Smooth muscle cell (in vitro differentiated cells): ENCODE data around the gene JAK3. TPM values are rescaled to one million over a fixed set of nuclear protein-coding genes. Genes with fewer than 3 reads are reported as not detected.

ENCODE experiments used
- DNase-seq: peaks from one replicate; lab custom pipeline; 2025; ENCODE audit not compliant: unreplicated experiment; lab: John Stamatoyannopoulos, UW
- H2AFZ ChIP-seq: fragments of 200-600 bp; sonication (generic); 2 replicates; pipeline ENCODE4 v1.6.0; 2016; ENCODE audit warnings: antibody characterized with exemption, low read depth, mild to moderate bottlenecking
- H3F3A ChIP-seq: fragments of 200-600 bp; sonication (generic); 2 replicates; pipeline ENCODE4 v1.6.0; 2017; ENCODE audit warnings: antibody characterized with exemption, low read depth
- H3K27ac ChIP-seq: fragments of 200-600 bp; sonication (generic); 2 replicates; pipeline ENCODE4 v1.5.1; 2016; ENCODE audit warnings: low read depth, mild to moderate bottlenecking
- H3K27me3 ChIP-seq: fragments of 200-600 bp; sonication (generic); 2 replicates; pipeline ENCODE4 v1.6.1; 2016; ENCODE audit warnings: low read depth, mild to moderate bottlenecking
- H3K36me3 ChIP-seq: fragments of 200-600 bp; sonication (generic); 2 replicates; pipeline ENCODE4 v1.5.1; 2016; ENCODE audit warnings: low read depth
- H3K4me1 ChIP-seq: fragments of 200-600 bp; sonication (generic); 2 replicates; pipeline ENCODE4 v1.5.1; 2016; ENCODE audit warnings: low read depth
- H3K4me2 ChIP-seq: fragments of 200-600 bp; sonication (generic); 2 replicates; pipeline ENCODE4 v1.6.0; 2016; ENCODE audit warnings: mild to moderate bottlenecking
- H3K4me3 ChIP-seq: fragments of 200-600 bp; sonication (generic); 2 replicates; pipeline ENCODE4 v1.5.1; 2016; ENCODE audit warnings: mild to moderate bottlenecking
- H3K79me2 ChIP-seq: fragments of 200-600 bp; sonication (generic); 2 replicates; pipeline ENCODE4 v1.6.0; 2016; ENCODE audit warnings: low read depth, mild to moderate bottlenecking
- H3K9ac ChIP-seq: fragments of 200-600 bp; sonication (generic); 2 replicates; pipeline ENCODE4 v1.6.0; 2016; ENCODE audit warnings: low read depth
- H3K9me3 ChIP-seq: fragments of 200-600 bp; sonication (generic); replicated peaks from 2 replicates; pipeline ENCODE4 v1.5.1; 2016; ENCODE audit warnings: low read depth
- H4K20me1 ChIP-seq: fragments of 200-600 bp; sonication (generic); 2 replicates; pipeline ENCODE4 v1.6.0; 2016; ENCODE audit warnings: low read depth
- WGBS: methylation state at CpG from one replicate; pipeline ENCODE4 v1.1.7; 2016; ENCODE audit warnings: low lambda C conversion rate; 5-methylcytosine and 5-hydroxymethylcytosine counted together
- polyA plus RNA-seq: library from polyadenylated mRNA; unstranded; fragments of >200 nt; fragmentation: Nextera tagmentation; extraction: Ambion mirVana; gene quantifications from 2 replicates; pipeline ENCODE4 v1.2.1, GENCODE V29; 2016
- total RNA-seq: library from RNA; depleted of rRNA; stranded (reverse); fragments of >200 nt; gene quantifications from 2 replicates; pipeline ENCODE4 v1.2.3, GENCODE V29; 2014
- TF ChIP-seq, protein P1 (sequence below): fragments of 200-600 bp; sonication (generic); IDR thresholded peaks from 2 replicates; pipeline ENCODE4 v1.5.1; 2017; ENCODE audit warnings: borderline replicate concordance, mild to moderate bottlenecking, antibody characterized with exemption; ENCODE audit not compliant: insufficient read depth, poor library complexity, severe bottlenecking

The JAK3 gene
- total and polyA plus RNA-seq, 2 experiments from 2014 or later = 8.8 to 10.7 TPM

DNA sequence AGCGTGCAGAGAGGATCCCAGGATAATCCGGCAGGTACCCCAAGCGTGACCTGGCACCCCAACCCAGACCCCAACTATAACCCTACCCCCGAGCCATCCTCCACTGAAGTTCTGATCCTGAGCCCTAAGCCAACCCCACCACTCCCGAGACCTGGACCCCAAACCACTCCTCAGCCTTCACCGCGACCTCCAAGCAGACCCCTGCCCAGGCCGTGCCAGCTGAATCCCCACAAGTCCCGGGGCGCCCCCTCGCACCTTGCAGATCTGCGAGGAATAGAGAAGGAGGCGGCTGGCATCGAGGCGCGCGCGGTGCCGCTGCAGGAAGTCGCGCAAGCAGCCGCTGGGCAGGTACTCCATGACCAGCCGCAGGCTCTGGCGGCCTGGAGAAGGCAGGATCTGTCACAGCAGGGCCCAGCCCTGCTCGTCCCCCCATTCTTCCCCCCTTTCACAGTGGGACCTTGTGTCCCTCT is 16.3 kb downstream of the JAK3 start:
- Histone ChIP-seq H4K20me1 (no peaks in the 10 kb centered on the region), H3K36me3 (no peaks in the 10 kb centered on the region), H3K4me3 (no peak overlapping the region), H3F3A (no peaks in the 10 kb centered on the region), H3K4me1 (peaks cover 4% of the 10 kb centered on the region), H3K9me3 (no peaks in the 10 kb centered on the region), H3K27me3 (peaks cover 9% of the 10 kb centered on the region), H2AFZ (no peak overlapping the region), H3K9ac (no peak overlapping the region), H3K4me2 (peak overlapping the region; percentile 19), H3K27ac (no peak overlapping the region), H3K79me2 (no peaks in the 10 kb centered on the region)
- no peak for DNase-seq
- 44% methylated on average over 25 of the region's 25 CpGs for WGBS
- TF ChIP-seq, protein P1, sequence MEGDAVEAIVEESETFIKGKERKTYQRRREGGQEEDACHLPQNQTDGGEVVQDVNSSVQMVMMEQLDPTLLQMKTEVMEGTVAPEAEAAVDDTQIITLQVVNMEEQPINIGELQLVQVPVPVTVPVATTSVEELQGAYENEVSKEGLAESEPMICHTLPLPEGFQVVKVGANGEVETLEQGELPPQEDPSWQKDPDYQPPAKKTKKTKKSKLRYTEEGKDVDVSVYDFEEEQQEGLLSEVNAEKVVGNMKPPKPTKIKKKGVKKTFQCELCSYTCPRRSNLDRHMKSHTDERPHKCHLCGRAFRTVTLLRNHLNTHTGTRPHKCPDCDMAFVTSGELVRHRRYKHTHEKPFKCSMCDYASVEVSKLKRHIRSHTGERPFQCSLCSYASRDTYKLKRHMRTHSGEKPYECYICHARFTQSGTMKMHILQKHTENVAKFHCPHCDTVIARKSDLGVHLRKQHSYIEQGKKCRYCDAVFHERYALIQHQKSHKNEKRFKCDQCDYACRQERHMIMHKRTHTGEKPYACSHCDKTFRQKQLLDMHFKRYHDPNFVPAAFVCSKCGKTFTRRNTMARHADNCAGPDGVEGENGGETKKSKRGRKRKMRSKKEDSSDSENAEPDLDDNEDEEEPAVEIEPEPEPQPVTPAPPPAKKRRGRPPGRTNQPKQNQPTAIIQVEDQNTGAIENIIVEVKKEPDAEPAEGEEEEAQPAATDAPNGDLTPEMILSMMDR = no peak

DNA sequence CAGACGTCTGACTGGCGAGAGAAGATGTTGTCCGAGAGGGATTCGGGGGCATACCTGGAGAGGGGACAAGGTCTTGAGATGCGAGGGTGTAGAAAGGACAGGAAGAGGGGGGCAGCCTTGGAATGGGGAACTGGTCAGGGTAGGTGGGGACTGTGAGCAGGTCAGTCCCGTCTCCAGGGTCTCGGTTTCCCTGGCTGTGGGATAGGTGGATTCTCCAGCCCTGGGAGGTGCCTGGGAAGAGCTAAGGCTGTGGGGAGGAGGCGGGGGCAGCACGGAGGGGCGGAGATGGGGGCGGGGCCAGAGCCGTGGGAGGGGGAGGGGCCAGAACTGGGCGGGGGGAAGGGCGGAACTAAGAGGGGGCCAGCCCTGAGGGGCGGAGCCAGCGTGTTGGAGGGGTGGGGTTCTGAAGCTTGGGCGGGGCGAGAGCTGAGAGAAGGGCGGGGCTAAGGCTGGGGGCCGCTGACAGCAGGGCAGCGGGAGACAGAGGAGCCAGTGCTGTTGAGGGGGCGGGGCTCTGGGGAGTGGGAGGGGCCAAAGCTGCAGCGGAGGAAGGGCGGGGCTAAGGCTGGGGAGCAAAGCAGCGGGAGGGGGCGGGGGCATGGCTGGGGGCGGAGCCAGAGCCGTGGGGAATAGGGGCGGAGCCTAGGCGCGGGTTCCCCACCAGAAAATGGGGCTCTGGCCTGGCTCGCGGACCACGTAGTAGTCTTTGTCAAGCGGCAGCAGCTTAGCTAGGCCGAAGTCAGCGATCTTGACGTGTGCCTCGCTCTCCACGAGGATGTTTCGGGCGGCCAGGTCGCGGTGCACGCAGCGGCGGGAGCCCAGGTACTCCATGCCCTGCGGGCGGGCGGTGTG is 17.0 kb downstream of the JAK3 start:
- H3K4me2 ChIP-seq = peak overlapping the region; percentile 73
- H3K27me3 ChIP-seq = peaks cover 9% of the 10 kb centered on the region
- H3K4me3 ChIP-seq = peak overlapping the region; percentile 38
- peak; percentile 15 for DNase-seq
- peaks cover 4% of the 10 kb centered on the region for H3K4me1 ChIP-seq
- H3K27ac ChIP-seq = no peak overlapping the region
- H2AFZ ChIP-seq = no peak overlapping the region
- no peaks in the 10 kb centered on the region for H4K20me1 ChIP-seq
- WGBS = 21% methylated on average over 22 of the region's 50 CpGs
- H3K36me3 ChIP-seq = no peaks in the 10 kb centered on the region
- TF ChIP-seq, protein P1 = no peak
- no peaks in the 10 kb centered on the region for H3F3A ChIP-seq
- no peak overlapping the region for H3K9ac ChIP-seq
- no peaks in the 10 kb centered on the region for H3K9me3 ChIP-seq
- H3K79me2 ChIP-seq = no peaks in the 10 kb centered on the region

DNA sequence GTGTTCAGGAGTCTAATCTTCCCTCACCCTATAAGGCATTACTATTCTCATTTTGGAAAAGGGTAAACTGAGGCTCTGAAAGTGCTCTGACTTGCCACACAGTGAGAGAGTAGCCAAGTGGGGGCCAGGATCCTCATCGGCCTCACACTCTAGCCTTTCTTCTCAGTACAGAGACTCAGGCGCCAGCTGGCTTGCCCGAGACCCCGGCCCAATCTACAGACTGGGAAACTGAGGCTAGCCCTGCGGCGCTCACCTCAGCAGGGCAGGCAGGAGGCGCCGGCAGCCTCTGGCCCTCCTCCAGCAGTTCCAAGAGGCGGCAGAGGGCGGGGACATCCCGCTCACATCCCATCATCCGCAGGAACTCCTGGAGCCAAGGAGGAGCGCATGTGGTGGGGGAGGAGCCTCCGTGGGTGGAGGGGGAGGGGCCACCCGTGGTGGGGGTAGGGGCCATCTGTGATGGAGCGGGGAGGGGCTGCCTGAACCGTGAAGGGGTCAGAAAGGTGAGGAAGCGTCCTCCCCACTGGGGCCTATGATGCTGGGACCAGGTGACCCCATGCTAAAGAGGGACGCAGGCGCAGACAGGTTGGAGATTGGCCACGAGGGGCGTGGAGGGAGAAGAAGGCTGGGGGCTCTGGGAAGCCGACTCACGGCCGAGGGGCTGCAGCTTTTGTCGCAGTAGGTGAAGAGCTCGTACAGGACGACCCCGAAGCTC is 17.8 kb downstream of the JAK3 start:
- Histone ChIP-seq H3K9me3 (no peaks in the 10 kb centered on the region), H3K9ac (no peak overlapping the region), H3K27ac (no peak overlapping the region), H3F3A (no peaks in the 10 kb centered on the region), H3K4me2 (peak overlapping the region; percentile 73), H3K79me2 (no peaks in the 10 kb centered on the region), H4K20me1 (no peaks in the 10 kb centered on the region), H2AFZ (no peak overlapping the region), H3K4me3 (peak overlapping the region; percentile 38), H3K36me3 (no peaks in the 10 kb centered on the region), H3K4me1 (peaks cover 4% of the 10 kb centered on the region), H3K27me3 (peaks cover 9% of the 10 kb centered on the region)
- WGBS = 18% methylated on average over 26 of the region's 29 CpGs
- no peak for DNase-seq
- TF ChIP-seq, protein P1 = no peak
